Brain microvascular endothelial cell (primary cell): Measurements from ENCODE around the gene GPR4.
A peak's percentile ranks its signal among the peaks of the same experiment; 100 is the strongest.

Experiments
- DNase-seq: peaks from one replicate; pipeline ENCODE4 v3.0.0-alpha.2; 2020
- H3K27ac ChIP-seq: fragments of 250-450 bp; sonication (Bioruptor Pico); 2 replicates; pipeline ENCODE4 v1.5.1; 2020; ENCODE audit warnings: mild to moderate bottlenecking, moderate library complexity
- H3K27me3 ChIP-seq: fragments of 250-450 bp; sonication (Bioruptor Pico); replicated peaks from 2 replicates; pipeline ENCODE4 v1.5.1; 2020; ENCODE audit warnings: mild to moderate bottlenecking
- H3K36me3 ChIP-seq: fragments of 250-450 bp; sonication (Bioruptor Pico); replicated peaks from 2 replicates; pipeline ENCODE4 v1.5.1; 2020; ENCODE audit warnings: mild to moderate bottlenecking
- H3K4me3 ChIP-seq: 2 replicates; pipeline ENCODE4 v1.5.1; 2011; ENCODE audit warnings: low read depth, mild to moderate bottlenecking, control low read depth, low read length, moderate library complexity
- in situ Hi-C: cut with HindIII; loops from 2 replicates; pipeline ENCODE4 v1.10.0; 2017; ENCODE audit warnings: low sequenced_read_pairs, low pct_ligation_motif_present
- TF ChIP-seq, protein P1 (sequence below): IDR thresholded peaks from 2 replicates; pipeline ENCODE4 v1.5.1; 2011; ENCODE audit warnings: low read depth, mild to moderate bottlenecking, moderate library complexity, low read length, control low read depth, inconsistent platforms; ENCODE audit errors: missing control alignments

Gene GPR4

DNA sequence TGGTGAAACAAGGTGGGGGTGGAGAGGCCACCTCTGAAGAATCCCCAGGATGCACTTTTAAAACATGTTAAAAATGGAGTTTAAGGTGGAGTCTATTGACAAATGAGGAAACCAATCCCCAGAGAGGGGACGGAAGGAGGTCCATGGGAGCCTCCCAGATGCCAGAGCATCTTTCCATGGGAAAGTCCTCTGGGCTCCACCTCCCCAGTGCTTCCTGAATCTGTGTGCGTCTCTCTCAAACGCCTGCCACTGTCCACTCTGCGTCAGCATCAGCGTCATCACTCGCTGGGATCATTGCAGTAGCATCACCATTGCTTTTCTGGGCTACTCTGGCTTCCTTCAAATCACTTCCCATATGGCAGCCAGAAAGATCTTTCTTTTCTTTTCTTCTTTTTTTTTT lies 6.2 kb downstream of the GPR4 start:
- DNase-seq = no peak
- H3K27ac ChIP-seq = no peak overlapping the region
- TF ChIP-seq, protein P1, sequence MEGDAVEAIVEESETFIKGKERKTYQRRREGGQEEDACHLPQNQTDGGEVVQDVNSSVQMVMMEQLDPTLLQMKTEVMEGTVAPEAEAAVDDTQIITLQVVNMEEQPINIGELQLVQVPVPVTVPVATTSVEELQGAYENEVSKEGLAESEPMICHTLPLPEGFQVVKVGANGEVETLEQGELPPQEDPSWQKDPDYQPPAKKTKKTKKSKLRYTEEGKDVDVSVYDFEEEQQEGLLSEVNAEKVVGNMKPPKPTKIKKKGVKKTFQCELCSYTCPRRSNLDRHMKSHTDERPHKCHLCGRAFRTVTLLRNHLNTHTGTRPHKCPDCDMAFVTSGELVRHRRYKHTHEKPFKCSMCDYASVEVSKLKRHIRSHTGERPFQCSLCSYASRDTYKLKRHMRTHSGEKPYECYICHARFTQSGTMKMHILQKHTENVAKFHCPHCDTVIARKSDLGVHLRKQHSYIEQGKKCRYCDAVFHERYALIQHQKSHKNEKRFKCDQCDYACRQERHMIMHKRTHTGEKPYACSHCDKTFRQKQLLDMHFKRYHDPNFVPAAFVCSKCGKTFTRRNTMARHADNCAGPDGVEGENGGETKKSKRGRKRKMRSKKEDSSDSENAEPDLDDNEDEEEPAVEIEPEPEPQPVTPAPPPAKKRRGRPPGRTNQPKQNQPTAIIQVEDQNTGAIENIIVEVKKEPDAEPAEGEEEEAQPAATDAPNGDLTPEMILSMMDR = no peak
- H3K27me3 ChIP-seq = peaks cover 4% of the 10 kb centered on the region
- in situ Hi-C loops = no loop called here
- no peaks in the 10 kb centered on the region for H3K36me3 ChIP-seq
- H3K4me3 ChIP-seq = no peak overlapping the region

GRCh38 chr19:45593520-45593919 lies 8.5 kb downstream of the GPR4 start:
- H3K27me3 ChIP-seq = no peaks in the 10 kb centered on the region
- no peak for DNase-seq
- TF ChIP-seq, protein P1 = no peak
- no peaks in the 10 kb centered on the region for H3K36me3 ChIP-seq
- no peak overlapping the region for H3K27ac ChIP-seq
- in situ Hi-C loops = no loop called here
- no peak overlapping the region for H3K4me3 ChIP-seq

GRCh38 chr19:45592366-45592765 lies 9.6 kb downstream of the GPR4 start:
- no peaks in the 10 kb centered on the region for H3K36me3 ChIP-seq
- H3K27ac ChIP-seq = no peak overlapping the region
- TF ChIP-seq, protein P1 = no peak
- no peaks in the 10 kb centered on the region for H3K27me3 ChIP-seq
- in situ Hi-C loops = no loop called here
- DNase-seq = no peak
- H3K4me3 ChIP-seq = no peak overlapping the region

GRCh38 chr19:45591638-45592005 lies 10.4 kb downstream of the GPR4 start:
- in situ Hi-C loops = no loop called here
- Histone ChIP-seq H3K36me3 (no peaks in the 10 kb centered on the region), H3K27me3 (no peaks in the 10 kb centered on the region), H3K27ac (no peak overlapping the region), H3K4me3 (no peak overlapping the region)
- TF ChIP-seq, protein P1 = no peak
- DNase-seq = no peak

DNA sequence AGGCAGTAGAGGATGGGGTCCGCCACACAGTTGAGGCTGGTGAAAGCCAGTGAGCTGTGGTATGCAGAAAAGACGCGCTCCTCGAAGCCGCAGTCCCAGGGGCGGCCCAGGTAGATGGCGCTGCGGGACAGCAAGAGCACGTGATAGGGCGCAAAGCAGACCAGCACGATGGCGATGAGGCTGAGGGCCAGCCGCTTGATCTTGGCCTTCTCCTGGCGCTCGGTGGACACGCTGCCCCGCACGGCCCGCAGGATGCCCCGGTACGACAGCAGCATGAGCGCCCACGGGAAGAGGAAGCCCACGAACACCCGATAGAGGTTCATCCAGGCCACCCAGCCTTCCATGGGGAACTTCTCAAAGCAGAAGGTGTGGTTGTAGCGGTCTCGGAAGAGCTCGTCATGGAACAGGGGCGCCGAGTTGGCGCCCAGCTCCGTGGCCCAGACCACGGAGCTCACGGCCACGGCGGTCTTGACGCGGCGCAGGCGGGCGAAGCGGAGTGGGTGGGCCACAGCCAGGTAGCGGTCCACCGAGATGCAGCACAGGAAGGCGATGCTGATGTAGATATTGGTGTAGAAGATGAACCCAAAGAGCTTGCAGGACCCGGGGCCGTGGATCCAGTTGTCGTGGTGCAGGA lies 10.9 kb downstream of the GPR4 start:
- Histone ChIP-seq H3K27me3 (no peaks in the 10 kb centered on the region), H3K4me3 (no peak overlapping the region), H3K36me3 (no peaks in the 10 kb centered on the region), H3K27ac (no peak overlapping the region)
- DNase-seq = no peak
- in situ Hi-C loops = no loop called here
- TF ChIP-seq, protein P1 = peak; percentile 59
